ENCODE measurements around the gene RYR1.
"Not testable (repeated sequence)": the region's sequence is repeated elsewhere in the genome, so short reads cannot be mapped to it uniquely, and the experiment has no call there.

The RYR1 gene

GRCh38 chr19:38538386-38538785 is 104.9 kb downstream of the RYR1 start:
- Mint-ChIP-seq H3K9me3 (peaks cover 39% of the 10 kb centered on the region), H3K27ac (peak overlapping the region; percentile 94), H3K4me3 (peak overlapping the region; percentile 79), H3K27me3 (ENCODE audit: low read depth) (no peaks in the 10 kb centered on the region), H3K36me3 (ENCODE audit: low read depth) (peaks cover 39% of the 10 kb centered on the region), H3K4me1 (ENCODE audit: low read depth) (peaks cover 37% of the 10 kb centered on the region)
- no peak for DNase-seq (ENCODE audit: low spot score)

GRCh38 chr19:38538793-38539528 is 105.5 kb downstream of the RYR1 start:
- peak overlapping the region; percentile 94 for H3K27ac Mint-ChIP-seq
- peak; percentile 62 for DNase-seq (ENCODE audit: low spot score)
- H3K9me3 Mint-ChIP-seq = peaks cover 39% of the 10 kb centered on the region
- H3K4me1 Mint-ChIP-seq (ENCODE audit: low read depth) = peaks cover 40% of the 10 kb centered on the region
- peak overlapping the region; percentile 79 for H3K4me3 Mint-ChIP-seq
- H3K27me3 Mint-ChIP-seq (ENCODE audit: low read depth) = no peaks in the 10 kb centered on the region
- H3K36me3 Mint-ChIP-seq (ENCODE audit: low read depth) = peaks cover 37% of the 10 kb centered on the region

- DNase-seq (ENCODE audit: low spot score) = no peak
- H3K27ac Mint-ChIP-seq = peak overlapping the region; percentile 94
- peaks cover 31% of the 10 kb centered on the region for H3K9me3 Mint-ChIP-seq
- peaks cover 31% of the 10 kb centered on the region for H3K36me3 Mint-ChIP-seq (ENCODE audit: low read depth)
- peaks cover 47% of the 10 kb centered on the region for H3K4me1 Mint-ChIP-seq (ENCODE audit: low read depth)
- H3K27me3 Mint-ChIP-seq (ENCODE audit: low read depth) = no peaks in the 10 kb centered on the region
- peak overlapping the region; percentile 79 for H3K4me3 Mint-ChIP-seq
These were observed 106.3 kb downstream of the RYR1 start for GRCh38 chr19:38539751-38540150.

- Mint-ChIP-seq H3K36me3 (ENCODE audit: low read depth) (peaks cover 19% of the 10 kb centered on the region), H3K27ac (no peak overlapping the region), H3K27me3 (ENCODE audit: low read depth) (no peaks in the 10 kb centered on the region), H3K4me1 (ENCODE audit: low read depth) (peaks cover 46% of the 10 kb centered on the region), H3K9me3 (peaks cover 13% of the 10 kb centered on the region), H3K4me3 (no peak overlapping the region)
- no peak for DNase-seq (ENCODE audit: low spot score)
These were observed 108.5 kb downstream of the RYR1 start for GRCh38 chr19:38542040-38542439.

DNA sequence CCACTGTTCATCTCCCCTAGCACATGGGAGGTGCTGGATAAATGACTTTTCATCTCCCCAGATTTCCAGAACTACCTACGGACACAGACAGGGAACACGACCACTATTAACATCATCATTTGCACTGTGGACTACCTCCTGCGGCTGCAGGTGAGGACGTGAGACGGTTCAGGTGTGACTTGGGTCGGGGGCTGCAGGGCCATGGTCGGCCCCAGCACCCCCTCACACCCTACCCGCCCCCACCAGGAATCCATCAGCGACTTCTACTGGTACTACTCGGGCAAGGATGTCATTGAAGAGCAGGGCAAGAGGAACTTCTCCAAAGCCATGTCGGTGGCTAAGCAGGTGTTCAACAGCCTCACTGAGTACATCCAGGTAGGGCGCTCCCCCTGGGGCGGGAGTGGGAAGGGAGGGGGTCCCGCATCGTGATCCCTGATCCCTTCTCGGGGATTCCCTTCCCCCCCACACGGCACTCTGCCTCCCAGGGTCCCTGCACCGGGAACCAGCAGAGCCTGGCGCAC is 109.9 kb downstream of the RYR1 start:
- no peak overlapping the region for H3K27ac Mint-ChIP-seq
- peaks cover 37% of the 10 kb centered on the region for H3K4me1 Mint-ChIP-seq (ENCODE audit: low read depth)
- peaks cover 14% of the 10 kb centered on the region for H3K36me3 Mint-ChIP-seq (ENCODE audit: low read depth)
- no peak overlapping the region for H3K4me3 Mint-ChIP-seq
- DNase-seq (ENCODE audit: low spot score) = no peak
- peaks cover 9% of the 10 kb centered on the region for H3K9me3 Mint-ChIP-seq
- H3K27me3 Mint-ChIP-seq (ENCODE audit: low read depth) = no peaks in the 10 kb centered on the region

DNA sequence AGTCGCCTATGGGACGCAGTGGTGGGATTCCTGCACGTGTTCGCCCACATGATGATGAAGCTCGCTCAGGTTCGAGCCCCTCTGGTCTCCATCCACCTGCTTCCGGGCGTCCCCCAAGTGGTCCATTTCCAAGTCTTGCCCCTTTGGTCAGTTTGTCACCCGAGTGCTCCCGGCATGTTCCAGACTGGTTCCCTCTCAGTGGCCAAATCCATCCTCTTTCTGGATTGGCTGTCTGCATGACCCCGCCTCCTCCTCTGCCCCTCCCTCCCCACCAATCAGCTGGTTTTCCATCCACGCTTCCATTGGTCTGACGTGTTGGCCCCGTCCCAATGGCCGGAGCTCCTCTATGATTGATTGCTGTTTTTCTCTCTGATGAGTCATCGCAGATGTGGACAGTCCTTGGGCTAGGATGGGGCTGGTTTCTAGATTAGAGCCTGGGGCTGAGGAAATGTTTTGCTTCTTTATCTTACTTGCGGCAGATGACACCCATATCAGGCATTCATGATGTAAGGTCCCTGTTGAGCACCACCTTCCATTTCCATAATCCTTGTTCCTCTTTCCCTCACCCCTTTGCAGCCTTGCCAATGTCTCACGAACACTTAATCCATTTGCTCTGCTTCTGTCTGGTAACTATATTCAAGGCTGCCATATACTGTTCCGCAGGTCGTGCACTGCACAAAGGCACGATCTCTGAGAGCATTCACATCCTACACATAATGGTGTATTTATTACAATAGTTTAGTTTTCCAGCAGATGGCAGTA is 110.5 kb downstream of the RYR1 start:
- H3K27ac Mint-ChIP-seq = peak overlapping the region; percentile 80
- peak overlapping the region; percentile 32 for H3K4me3 Mint-ChIP-seq
- peaks cover 7% of the 10 kb centered on the region for H3K36me3 Mint-ChIP-seq (ENCODE audit: low read depth)
- DNase-seq (ENCODE audit: low spot score) = peak; percentile 30
- H3K9me3 Mint-ChIP-seq = peaks cover 9% of the 10 kb centered on the region
- peaks cover 30% of the 10 kb centered on the region for H3K4me1 Mint-ChIP-seq (ENCODE audit: low read depth)
- no peaks in the 10 kb centered on the region for H3K27me3 Mint-ChIP-seq (ENCODE audit: low read depth)

- DNase-seq (ENCODE audit: low spot score) = no peak
- Mint-ChIP-seq H3K36me3 (ENCODE audit: low read depth) (peaks cover 6% of the 10 kb centered on the region), H3K9me3 (peaks cover 8% of the 10 kb centered on the region), H3K4me1 (ENCODE audit: low read depth) (peaks cover 23% of the 10 kb centered on the region), H3K27me3 (ENCODE audit: low read depth) (no peaks in the 10 kb centered on the region), H3K27ac (peak overlapping the region; percentile 49), H3K4me3 (peak overlapping the region; percentile 17)
These were observed 111.3 kb downstream of the RYR1 start for GRCh38 chr19:38544569-38545315.

DNA sequence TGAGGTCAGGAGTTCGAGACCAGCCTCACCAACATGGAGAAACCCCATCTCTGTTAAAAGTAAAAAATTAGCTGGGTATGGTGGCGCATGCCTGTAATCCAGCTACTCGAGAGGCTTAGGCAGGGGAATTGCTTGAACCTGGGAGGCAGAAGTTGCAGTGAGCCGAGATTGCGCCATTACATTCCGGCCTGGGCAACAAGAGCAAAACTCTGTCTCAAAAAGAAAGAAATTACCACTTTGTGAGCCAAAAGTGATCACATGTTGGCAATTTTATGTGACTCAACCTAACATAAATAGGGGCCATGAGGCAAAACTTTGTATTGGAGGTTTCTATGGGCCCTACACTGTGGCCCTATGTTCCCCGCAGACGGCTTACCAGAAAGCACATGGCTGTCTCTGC is 112.1 kb downstream of the RYR1 start:
- no peak overlapping the region for H3K27ac Mint-ChIP-seq
- DNase-seq (ENCODE audit: low spot score) = no peak
- H3K36me3 Mint-ChIP-seq (ENCODE audit: low read depth) = peaks cover 4% of the 10 kb centered on the region
- peaks cover 5% of the 10 kb centered on the region for H3K9me3 Mint-ChIP-seq
- no peaks in the 10 kb centered on the region for H3K27me3 Mint-ChIP-seq (ENCODE audit: low read depth)
- peaks cover 21% of the 10 kb centered on the region for H3K4me1 Mint-ChIP-seq (ENCODE audit: low read depth)
- H3K4me3 Mint-ChIP-seq = no peak overlapping the region

DNA sequence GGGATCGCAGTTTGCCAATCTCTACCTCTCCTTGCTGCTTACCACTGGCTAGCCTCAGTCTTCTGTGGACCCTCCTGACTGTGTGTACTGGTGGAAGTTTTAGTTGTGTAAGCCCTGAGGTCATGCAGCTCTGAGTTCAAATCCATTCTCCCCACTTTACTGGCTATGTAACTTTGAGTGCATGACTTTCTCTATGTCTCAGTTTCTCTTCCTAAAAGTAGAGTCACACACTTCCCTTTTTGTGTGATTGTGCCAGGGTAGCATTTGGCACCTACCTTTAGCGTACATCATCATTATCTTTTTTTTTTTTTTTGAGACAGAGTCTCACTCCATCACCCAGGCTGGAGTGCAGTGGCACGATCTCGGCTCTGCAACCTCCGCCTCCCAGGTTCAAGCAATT is 113.9 kb downstream of the RYR1 start:
- Mint-ChIP-seq H3K4me1 (ENCODE audit: low read depth) (peaks cover 25% of the 10 kb centered on the region), H3K9me3 (no peaks in the 10 kb centered on the region), H3K27ac (no peak overlapping the region), H3K4me3 (no peak overlapping the region), H3K27me3 (ENCODE audit: low read depth) (no peaks in the 10 kb centered on the region), H3K36me3 (ENCODE audit: low read depth) (no peaks in the 10 kb centered on the region)
- DNase-seq (ENCODE audit: low spot score) = no peak

DNA sequence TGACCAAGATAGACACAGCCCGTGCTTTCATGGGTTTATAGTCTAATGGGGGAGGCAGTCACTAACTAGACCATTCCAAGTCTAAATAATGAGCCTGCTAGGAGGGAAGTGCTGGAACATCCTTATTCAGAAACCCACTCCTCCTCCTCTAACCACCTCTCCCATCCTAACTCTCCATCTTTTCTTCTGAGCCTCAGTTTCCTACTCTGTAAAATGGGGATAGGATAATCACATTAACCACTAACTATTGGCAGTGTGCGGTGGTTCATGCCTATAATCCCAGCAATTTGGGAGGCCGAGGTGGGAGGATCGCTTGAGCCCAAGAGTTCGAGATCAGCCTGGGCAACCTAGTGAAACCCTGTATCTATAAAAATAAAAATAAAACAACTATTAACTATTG is 115.6 kb downstream of the RYR1 start:
- H3K4me1 Mint-ChIP-seq (ENCODE audit: low read depth) = peaks cover 23% of the 10 kb centered on the region
- DNase-seq (ENCODE audit: low spot score) = no peak

DNA sequence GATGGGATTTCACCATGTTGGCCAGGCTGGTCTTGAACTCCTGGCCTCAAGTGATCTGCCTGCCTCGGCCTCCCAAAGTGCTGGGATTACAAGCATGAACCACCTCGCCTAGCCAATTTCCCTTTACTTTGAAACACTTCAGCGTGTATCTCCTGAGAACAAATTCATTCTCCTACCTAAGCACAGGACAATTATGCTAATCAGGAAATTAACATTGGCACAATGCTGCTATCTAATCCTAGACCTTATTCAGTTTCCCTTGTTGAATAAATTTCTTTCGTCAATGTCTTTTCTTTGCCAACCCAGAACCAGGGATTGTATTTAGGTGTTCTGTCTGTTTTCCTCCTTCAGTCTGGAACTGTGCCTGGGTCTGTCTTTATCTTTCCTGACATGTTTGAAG is 116.5 kb downstream of the RYR1 start:
- H3K27me3 Mint-ChIP-seq (ENCODE audit: low read depth) = no peaks in the 10 kb centered on the region
- peaks cover 4% of the 10 kb centered on the region for H3K36me3 Mint-ChIP-seq (ENCODE audit: low read depth)
- DNase-seq (ENCODE audit: low spot score) = no peak
- H3K4me3 Mint-ChIP-seq = no peak overlapping the region
- no peak overlapping the region for H3K27ac Mint-ChIP-seq
- peaks cover 17% of the 10 kb centered on the region for H3K4me1 Mint-ChIP-seq (ENCODE audit: low read depth)
- no peaks in the 10 kb centered on the region for H3K9me3 Mint-ChIP-seq

More for the DNA sequence above, 115.6 kb downstream of the RYR1 start:
- Mint-ChIP-seq H3K27ac (no peak overlapping the region), H3K4me3 (no peak overlapping the region), H3K9me3 (no peaks in the 10 kb centered on the region), H3K36me3 (ENCODE audit: low read depth) (peaks cover 4% of the 10 kb centered on the region), H3K27me3 (ENCODE audit: low read depth) (no peaks in the 10 kb centered on the region)

DNA sequence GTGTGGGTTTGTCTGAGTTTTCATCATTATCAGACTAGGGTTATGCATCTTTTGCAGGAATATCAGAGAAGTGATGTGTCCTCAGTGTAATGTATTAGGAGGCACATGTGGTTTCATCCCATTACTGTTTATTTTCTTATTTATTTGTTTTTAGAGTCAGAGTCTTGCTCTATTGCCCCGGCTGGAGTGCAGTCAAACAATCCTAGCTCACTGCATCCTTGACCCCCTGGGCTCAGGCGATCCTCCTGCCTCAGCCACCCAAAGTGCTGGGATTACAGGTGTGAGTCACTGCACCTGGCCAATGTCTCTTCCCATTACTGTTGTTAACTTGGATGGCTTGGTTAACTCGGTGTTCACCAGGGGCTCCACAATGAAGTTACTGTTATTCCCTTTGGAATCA is 116.9 kb downstream of the RYR1 start:
- Mint-ChIP-seq H3K9me3 (no peaks in the 10 kb centered on the region), H3K4me3 (no peak overlapping the region), H3K36me3 (ENCODE audit: low read depth) (peaks cover 4% of the 10 kb centered on the region), H3K27me3 (ENCODE audit: low read depth) (no peaks in the 10 kb centered on the region), H3K27ac (no peak overlapping the region), H3K4me1 (ENCODE audit: low read depth) (peaks cover 19% of the 10 kb centered on the region)
- DNase-seq (ENCODE audit: low spot score) = no peak

GRCh38 chr19:38551450-38551813 is 117.9 kb downstream of the RYR1 start:
- H3K9me3 Mint-ChIP-seq = no peaks in the 10 kb centered on the region
- H3K4me3 Mint-ChIP-seq = no peak overlapping the region
- peak overlapping the region; percentile 12 for H3K27ac Mint-ChIP-seq
- peaks cover 22% of the 10 kb centered on the region for H3K4me1 Mint-ChIP-seq (ENCODE audit: low read depth)
- H3K36me3 Mint-ChIP-seq (ENCODE audit: low read depth) = peaks cover 7% of the 10 kb centered on the region
- DNase-seq (ENCODE audit: low spot score) = peak; percentile 79
- H3K27me3 Mint-ChIP-seq (ENCODE audit: low read depth) = no peaks in the 10 kb centered on the region

- not testable (repeated sequence) for H3K27ac Mint-ChIP-seq; H3K27me3 Mint-ChIP-seq (ENCODE audit: low read depth); H3K9me3 Mint-ChIP-seq; DNase-seq (ENCODE audit: low spot score); H3K4me3 Mint-ChIP-seq
- peaks cover 31% of the 10 kb centered on the region for H3K4me1 Mint-ChIP-seq (ENCODE audit: low read depth)
- H3K36me3 Mint-ChIP-seq (ENCODE audit: low read depth) = peaks cover 10% of the 10 kb centered on the region
These were observed 119.7 kb downstream of the RYR1 start for GRCh38 chr19:38553239-38553638.
